Left lung (tissue), 10 donors: ENCODE results near the gene MATN1. TPM values are rescaled to one million over a fixed set of nuclear protein-coding genes. Genes with fewer than 3 reads are reported as not detected.
A peak's percentile ranks its signal among the peaks of the same experiment; 100 is the strongest.

ENCODE experiments used
- ATAC-seq: fragments of 200-7000 bp; cut with Tn5 transposase; one replicate; pipeline ENCODE4 v1.9.1; 2020; ENCODE audit warnings: moderate library complexity
- DNase-seq, 4 donors: peaks; one replicate each; pipeline ENCODE4 v3.0.0-alpha.2; 2013 to 2020
- H3K27ac ChIP-seq, 2 donors: fragments of 200-600 bp; sonication (generic) in 1 of 2; one replicate each; pipeline versions ENCODE4 v1.5.0 to v1.8.0; 2020 to 2021
- H3K27me3 ChIP-seq, 2 donors: fragments of 200-600 bp; sonication (generic) in 1 of 2; one replicate each; pipeline versions ENCODE4 v1.5.0 to v1.8.0; 2020 to 2021
- H3K36me3 ChIP-seq, 2 donors: fragments of 200-600 bp; sonication (generic) in 1 of 2; one replicate each; pipeline versions ENCODE4 v1.5.0 to v1.8.0; 2020 to 2021
- H3K4me1 ChIP-seq, 2 donors: fragments of 200-600 bp; one replicate each; pipeline ENCODE4 v1.8.0; 2021
- H3K4me3 ChIP-seq, 2 donors: fragments of 200-600 bp; sonication (generic) in 1 of 2; one replicate each; pipeline versions ENCODE4 v1.5.0 to v1.8.0; 2020 to 2021; ENCODE audit warnings: mild to moderate bottlenecking in 1 of 2
- H3K9me3 ChIP-seq, 2 donors: fragments of 200-600 bp; sonication (generic) in 1 of 2; one replicate each; pipeline versions ENCODE4 v1.5.0 to v1.8.0; 2020 to 2021
- intact Hi-C, 2 donors: fragments of 100-400 bp; cut with DNase I; formaldehyde crosslinking; loops; one replicate each; pipeline versions ENCODE4 v1.11.2 to v1.14.2; 2022
- polyA plus RNA-seq, 6 donors: library from polyadenylated mRNA; unstranded; fragments of 120-200 nt; gene quantifications; one replicate each; pipeline ENCODE4 v1.2.1, GENCODE V29; 2013; ENCODE audit not compliant: insufficient read length in 6 of 6
- total RNA-seq, 2 donors: library from RNA; stranded (reverse); fragmentation: NEBNext Ultra II Directional; extraction: Animal tissue kit (Norgen Biotek cat#: 25700); gene quantifications; one replicate each; pipeline ENCODE4 v1.2.1, GENCODE V29; 2021
- TF ChIP-seq, protein P1 (sequence below), 2 donors: fragments of 200-600 bp; sonication (generic) in 1 of 2; IDR thresholded peaks; one replicate each; pipeline versions ENCODE4 v1.5.0 to v1.8.0; 2021; ENCODE audit warnings: antibody characterized with exemption in 2 of 2
- donor health status: DM: no; HTN: yes; CAD: no.
- donor health status: DM: no; HTN: no; CAD: no.

Gene MATN1
- total and polyA plus RNA-seq, 8 donors, result 0.08 to 1.1 (median 0.43) TPM; not detected in 1

DNA sequence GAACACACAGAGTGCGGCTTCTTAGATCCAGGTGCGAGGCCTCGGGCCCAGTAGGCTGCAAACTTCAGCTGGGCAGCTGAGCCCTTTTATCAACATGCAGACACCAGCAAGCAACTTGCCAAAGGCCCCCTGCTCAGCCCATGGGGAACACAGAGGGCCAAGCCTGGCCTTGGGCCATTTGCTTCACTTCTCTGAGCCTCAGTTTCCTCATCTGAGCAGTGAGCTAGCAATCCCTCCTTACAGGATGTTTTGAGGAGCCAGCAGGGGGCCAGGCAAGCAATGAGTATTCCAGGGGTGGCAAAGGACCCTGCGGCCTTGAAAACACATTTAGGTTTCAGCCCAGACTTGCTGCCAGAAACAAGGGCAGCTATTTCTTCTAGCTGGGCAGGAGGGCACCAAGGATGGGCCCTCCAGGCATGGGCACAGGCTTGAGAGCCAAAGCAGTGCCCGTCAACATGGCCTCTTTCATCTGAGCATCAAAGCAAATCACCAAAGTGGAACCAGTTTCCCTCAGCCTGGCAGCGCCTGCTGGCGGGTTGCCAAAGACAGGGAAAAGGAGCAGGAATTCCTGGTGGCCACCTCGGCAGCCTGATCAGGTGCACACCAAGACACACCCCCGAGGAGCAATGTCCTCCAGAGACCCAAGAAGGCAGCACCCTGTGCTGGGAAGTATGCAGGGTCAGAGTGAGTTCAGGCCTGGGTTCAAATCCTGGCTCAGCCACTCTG is 1.4 kb downstream of the MATN1 start:
- DNase-seq (peak in 1 of 4 donors; percentile 43), ATAC-seq (no peak)
- Histone ChIP-seq H3K4me1 (peaks cover 0 to 18% of the 10 kb centered on the region in 2 donors), H3K36me3 (peaks cover 0 to 9% of the 10 kb centered on the region in 2 donors), H3K9me3 (no peaks in the 10 kb centered on the region), H3K27ac (no peak overlapping the region), H3K4me3 (no peak overlapping the region), H3K27me3 (no peaks in the 10 kb centered on the region)
- intact Hi-C loops, result loop anchor here in 1 of 2 donors (10.0 kb wide), 1 partner anchor 53 kb away; no protein-coding TSS in a partner anchor
- TF ChIP-seq, protein P1, sequence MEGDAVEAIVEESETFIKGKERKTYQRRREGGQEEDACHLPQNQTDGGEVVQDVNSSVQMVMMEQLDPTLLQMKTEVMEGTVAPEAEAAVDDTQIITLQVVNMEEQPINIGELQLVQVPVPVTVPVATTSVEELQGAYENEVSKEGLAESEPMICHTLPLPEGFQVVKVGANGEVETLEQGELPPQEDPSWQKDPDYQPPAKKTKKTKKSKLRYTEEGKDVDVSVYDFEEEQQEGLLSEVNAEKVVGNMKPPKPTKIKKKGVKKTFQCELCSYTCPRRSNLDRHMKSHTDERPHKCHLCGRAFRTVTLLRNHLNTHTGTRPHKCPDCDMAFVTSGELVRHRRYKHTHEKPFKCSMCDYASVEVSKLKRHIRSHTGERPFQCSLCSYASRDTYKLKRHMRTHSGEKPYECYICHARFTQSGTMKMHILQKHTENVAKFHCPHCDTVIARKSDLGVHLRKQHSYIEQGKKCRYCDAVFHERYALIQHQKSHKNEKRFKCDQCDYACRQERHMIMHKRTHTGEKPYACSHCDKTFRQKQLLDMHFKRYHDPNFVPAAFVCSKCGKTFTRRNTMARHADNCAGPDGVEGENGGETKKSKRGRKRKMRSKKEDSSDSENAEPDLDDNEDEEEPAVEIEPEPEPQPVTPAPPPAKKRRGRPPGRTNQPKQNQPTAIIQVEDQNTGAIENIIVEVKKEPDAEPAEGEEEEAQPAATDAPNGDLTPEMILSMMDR (IDR thresholded peaks at IDR 0.05), result no peak

DNA sequence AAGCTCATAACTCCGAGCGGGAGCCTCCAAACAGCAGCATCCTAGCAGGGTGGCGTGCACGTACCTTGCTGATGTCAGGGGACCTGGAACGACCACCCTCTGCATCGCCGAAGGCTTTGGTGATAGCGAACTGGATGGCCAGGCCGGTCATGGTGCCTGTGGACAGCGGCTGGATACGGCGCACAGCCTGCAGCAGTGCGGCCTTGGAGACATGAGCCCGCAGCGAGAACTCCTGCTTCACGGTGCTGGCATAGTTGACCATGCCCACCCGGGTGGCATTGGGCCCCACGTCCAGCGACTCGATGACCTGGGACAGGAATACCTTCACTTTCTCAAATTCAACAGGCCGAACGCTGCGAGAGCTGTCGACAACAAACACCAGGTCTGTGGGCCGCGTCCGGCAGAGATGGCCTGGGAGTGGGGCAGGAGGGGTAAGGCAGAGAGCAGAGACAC is 2.0 kb downstream of the MATN1 start:
- DNase-seq (peak in 1 of 4 donors; percentile 74), ATAC-seq (no peak)
- H3K27me3 ChIP-seq, result no peaks in the 10 kb centered on the region
- H3K27ac ChIP-seq, result no peak overlapping the region
- TF ChIP-seq, protein P1 (IDR thresholded peaks at IDR 0.05), result no peak
- no peaks in the 10 kb centered on the region for H3K9me3 ChIP-seq
- peaks cover 0 to 18% of the 10 kb centered on the region in 2 donors for H3K4me1 ChIP-seq
- H3K36me3 ChIP-seq, result peaks cover 0 to 8% of the 10 kb centered on the region in 2 donors
- H3K4me3 ChIP-seq, result no peak overlapping the region
- intact Hi-C loops, result loop anchor here in 1 of 2 donors (10.0 kb wide), 1 partner anchor 53 kb away; no protein-coding TSS in a partner anchor

DNA sequence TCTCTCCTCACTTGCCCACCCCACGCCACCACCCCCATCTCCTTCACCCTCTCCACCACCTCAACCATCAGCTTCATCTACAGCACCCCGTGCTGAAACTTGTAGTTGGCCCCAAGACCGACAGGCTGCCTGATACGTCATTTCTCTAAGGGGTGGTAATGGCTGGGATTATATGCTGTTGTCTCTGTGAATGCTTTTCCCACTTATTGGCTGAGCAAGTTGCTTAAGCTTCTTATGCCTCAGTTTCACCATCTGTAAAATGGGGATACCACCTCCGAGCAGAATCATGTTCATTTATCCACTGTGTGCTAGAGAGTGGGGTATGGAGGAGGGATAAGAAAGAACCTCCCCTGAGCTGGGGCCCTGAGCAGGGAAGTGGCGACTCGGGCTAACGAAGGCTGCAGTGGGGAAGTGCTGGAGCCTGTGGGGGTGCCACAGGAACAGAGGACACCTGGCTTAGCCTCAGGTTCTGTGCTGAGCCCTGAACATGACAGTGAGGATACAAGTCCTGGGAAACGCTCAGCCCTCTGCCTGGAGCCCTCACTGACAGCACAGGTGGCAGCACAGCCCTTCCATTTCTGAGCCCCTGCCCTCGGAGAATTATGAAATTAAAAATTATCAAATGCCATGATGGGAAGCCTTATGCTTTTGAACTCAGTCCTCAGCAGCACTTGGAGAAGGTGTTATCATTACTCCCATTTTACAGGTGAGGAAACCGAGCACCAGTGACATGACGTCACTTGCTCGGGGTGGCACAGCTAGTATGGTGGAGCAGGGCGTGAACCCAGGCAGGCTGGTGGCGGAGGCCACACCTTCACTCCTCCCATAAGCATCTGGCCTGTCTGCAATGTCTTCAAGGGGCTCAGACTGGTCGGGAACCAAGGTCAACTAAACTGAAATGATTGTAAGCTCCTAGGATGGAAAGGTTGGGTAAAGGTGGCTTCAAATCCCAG is 2.8 kb downstream of the MATN1 start:
- DNase-seq, result peak in 1 of 4 donors; percentile 43
- intact Hi-C loops, result loop anchor here in 1 of 2 donors (10.0 kb wide), 1 partner anchor 54 kb away; no protein-coding TSS in a partner anchor
- Histone ChIP-seq H3K4me1 (peaks cover 0 to 18% of the 10 kb centered on the region in 2 donors), H3K9me3 (peaks cover 0 to 6% of the 10 kb centered on the region in 2 donors), H3K27me3 (no peaks in the 10 kb centered on the region), H3K36me3 (peaks cover 0 to 4% of the 10 kb centered on the region in 2 donors), H3K4me3 (no peak overlapping the region), H3K27ac (no peak overlapping the region)
- ATAC-seq, result no peak
- TF ChIP-seq, protein P1 (IDR thresholded peaks at IDR 0.05), result no peak

DNA sequence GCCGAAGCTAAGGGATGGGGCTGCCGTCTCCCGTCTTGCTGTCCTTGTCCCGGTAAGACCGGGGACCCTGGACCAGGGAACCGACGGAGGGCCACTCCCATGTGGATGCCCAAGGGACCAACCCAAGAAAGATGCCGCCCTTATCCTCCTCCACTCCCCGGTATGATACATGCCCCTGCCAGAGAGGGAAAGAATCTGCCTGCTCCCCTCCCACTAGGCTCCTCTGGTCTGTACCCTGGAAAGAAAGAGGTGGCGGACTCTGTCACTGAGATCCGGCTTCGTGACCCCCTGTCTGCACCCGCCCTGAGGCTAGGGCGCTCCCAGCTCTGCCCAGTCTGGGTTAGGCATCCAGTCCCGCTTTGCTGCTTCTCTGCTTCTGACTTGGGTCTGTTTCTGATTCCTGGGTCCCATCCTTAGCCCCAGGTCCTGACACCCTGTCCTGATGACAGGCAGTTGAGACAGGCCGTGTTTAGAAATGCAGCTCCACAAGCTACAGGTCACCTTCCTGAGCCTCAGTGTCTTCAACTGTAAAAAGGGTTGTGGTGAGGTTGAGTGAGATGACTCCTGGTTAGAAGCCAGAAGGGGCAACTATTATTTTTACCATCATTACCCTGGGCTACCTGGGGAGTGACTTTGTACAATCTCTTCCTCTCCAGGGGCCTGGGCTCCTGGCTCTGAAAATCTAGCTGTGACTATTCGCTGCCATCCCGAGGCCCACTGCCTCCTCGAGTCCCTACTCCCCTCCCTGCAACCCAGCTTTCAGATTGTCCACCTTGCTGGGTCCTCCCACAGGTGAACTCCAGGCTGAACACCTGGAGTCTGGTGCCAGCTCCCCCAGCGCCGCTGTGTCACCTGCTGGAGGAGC is 3.7 kb downstream of the MATN1 start:
- intact Hi-C loops, result loop anchor here (2.0 to 10.0 kb wide), 2 partner anchors 55 to 59 kb away; no protein-coding TSS in a partner anchor
- Histone ChIP-seq H3K4me3 (peak overlapping the region in 1 of 2 donors; percentile 63), H3K27me3 (no peaks in the 10 kb centered on the region), H3K27ac (peak overlapping the region; percentile 97 to 98), H3K4me1 (peaks cover 0 to 18% of the 10 kb centered on the region in 2 donors), H3K36me3 (peaks cover 0 to 4% of the 10 kb centered on the region in 2 donors), H3K9me3 (peaks cover 0 to 10% of the 10 kb centered on the region in 2 donors)
- peak in 1 of 4 donors; percentile 51 for DNase-seq
- ATAC-seq, result no peak
- TF ChIP-seq, protein P1 (IDR thresholded peaks at IDR 0.05), result no peak
